ENCODE measurements around the gene RASL10B.

The RASL10B gene

DNA sequence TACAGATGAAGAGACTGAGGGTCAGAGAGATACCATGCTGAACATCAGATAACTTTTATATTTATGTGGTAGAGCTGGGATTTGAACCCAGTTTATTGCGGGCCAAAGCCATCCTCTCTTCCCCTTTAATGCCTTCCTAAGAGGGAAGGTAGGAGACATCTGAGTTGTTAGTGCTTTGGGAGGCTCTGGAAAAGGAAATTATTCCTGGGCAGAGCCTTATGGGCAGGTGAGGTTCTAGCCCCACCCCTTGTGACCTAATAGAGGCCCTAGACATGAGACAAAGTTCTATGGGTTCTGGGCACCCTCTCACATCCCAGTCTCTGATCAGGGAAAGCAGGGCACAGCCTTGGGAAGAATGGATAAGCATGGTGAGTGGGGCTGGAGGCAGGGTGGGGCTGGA lies 29.1 kb downstream of the RASL10B start, which contains the start of gene C17orf50:
TSS of gene C17orf50 (plus strand) at position 301 of the 400 bp plus-strand sequence. CDS start at position 356, 55 bp downstream.
- TF ChIP-seq, protein P1, sequence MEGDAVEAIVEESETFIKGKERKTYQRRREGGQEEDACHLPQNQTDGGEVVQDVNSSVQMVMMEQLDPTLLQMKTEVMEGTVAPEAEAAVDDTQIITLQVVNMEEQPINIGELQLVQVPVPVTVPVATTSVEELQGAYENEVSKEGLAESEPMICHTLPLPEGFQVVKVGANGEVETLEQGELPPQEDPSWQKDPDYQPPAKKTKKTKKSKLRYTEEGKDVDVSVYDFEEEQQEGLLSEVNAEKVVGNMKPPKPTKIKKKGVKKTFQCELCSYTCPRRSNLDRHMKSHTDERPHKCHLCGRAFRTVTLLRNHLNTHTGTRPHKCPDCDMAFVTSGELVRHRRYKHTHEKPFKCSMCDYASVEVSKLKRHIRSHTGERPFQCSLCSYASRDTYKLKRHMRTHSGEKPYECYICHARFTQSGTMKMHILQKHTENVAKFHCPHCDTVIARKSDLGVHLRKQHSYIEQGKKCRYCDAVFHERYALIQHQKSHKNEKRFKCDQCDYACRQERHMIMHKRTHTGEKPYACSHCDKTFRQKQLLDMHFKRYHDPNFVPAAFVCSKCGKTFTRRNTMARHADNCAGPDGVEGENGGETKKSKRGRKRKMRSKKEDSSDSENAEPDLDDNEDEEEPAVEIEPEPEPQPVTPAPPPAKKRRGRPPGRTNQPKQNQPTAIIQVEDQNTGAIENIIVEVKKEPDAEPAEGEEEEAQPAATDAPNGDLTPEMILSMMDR (IDR thresholded peaks at IDR 0.05) = no peak
- no peak within 1 kb of the TSS for H3K27ac ChIP-seq
- H3K27me3 ChIP-seq = no peaks in the 10 kb centered on the region
- H3K9me3 ChIP-seq = no peaks in the 10 kb centered on the region
- intact Hi-C loops (cut with DNase I; ENCODE audit: low total_unique reads) = no loop called here
- H3K36me3 ChIP-seq = no peaks in the 10 kb centered on the region
- H3K4me3 ChIP-seq = no peak within 1 kb of the TSS
- DNase-seq = no peak
- peaks cover 0 to 19% (median 13%) of the 10 kb centered on the region in 4 donors for H3K4me1 ChIP-seq

DNA sequence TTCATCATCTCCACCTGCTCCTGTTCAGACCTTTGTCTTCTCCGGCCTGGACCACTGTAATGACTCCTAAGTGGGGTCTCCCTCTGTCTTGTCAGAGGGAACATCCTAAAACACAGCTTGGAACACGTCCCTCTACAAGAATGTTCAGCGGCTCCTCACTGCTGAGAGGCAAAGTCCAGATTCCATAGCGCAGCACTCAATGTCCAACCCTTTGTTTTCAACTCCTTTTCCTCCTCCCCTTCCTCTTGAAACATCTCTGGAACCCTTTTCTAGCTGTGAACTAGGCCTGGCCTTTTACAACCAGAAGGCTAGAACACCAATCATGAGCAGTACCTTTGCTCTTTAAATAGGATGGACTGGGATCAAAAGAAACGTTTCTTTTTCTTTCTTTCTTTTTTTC lies 30.2 kb downstream of the RASL10B start:
- no peak for DNase-seq

DNA sequence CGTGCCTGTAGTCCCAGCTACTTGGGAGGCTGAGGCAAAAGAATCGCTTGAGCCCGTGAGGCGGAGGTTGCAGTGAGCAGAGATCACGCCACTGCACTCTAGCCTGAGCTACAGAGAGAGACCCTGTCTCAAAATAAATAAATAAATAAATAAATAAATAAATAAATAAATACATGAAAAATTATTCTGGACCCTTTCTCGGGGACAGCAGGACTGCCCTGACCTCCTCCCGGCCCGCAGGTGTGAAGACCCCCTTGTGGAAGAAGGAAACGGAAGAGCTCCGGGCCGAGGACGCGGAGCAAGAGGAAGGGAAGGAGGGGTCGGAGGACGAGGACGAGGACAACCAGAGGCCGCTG lies 32.3 kb downstream of the RASL10B start:
- H3K27me3 ChIP-seq = no peaks in the 10 kb centered on the region
- intact Hi-C loops (cut with DNase I; ENCODE audit: low total_unique reads) = loop anchor here (1.0 kb wide), 1 partner anchor 42 kb away; no protein-coding TSS in a partner anchor
- no peak for DNase-seq
- H3K4me1 ChIP-seq = peaks cover 0 to 22% (median 13%) of the 10 kb centered on the region in 4 donors
- no peaks in the 10 kb centered on the region for H3K9me3 ChIP-seq
- peak overlapping the region; percentile 46 to 61 for H3K4me3 ChIP-seq
- TF ChIP-seq, protein P1 (IDR thresholded peaks at IDR 0.05) = no peak
- peak overlapping the region; percentile 8 to 60 for H3K27ac ChIP-seq
- no peaks in the 10 kb centered on the region for H3K36me3 ChIP-seq

More for the DNA sequence above, 30.2 kb downstream of the RASL10B start:
- Histone ChIP-seq H3K9me3 (no peaks in the 10 kb centered on the region), H3K27ac (no peak overlapping the region), H3K4me1 (peaks cover 0 to 22% (median 13%) of the 10 kb centered on the region in 4 donors), H3K4me3 (no peak overlapping the region), H3K27me3 (no peaks in the 10 kb centered on the region), H3K36me3 (no peaks in the 10 kb centered on the region)
- TF ChIP-seq, protein P1 (IDR thresholded peaks at IDR 0.05) = no peak
- intact Hi-C loops (cut with DNase I; ENCODE audit: low total_unique reads) = no loop called here

DNA sequence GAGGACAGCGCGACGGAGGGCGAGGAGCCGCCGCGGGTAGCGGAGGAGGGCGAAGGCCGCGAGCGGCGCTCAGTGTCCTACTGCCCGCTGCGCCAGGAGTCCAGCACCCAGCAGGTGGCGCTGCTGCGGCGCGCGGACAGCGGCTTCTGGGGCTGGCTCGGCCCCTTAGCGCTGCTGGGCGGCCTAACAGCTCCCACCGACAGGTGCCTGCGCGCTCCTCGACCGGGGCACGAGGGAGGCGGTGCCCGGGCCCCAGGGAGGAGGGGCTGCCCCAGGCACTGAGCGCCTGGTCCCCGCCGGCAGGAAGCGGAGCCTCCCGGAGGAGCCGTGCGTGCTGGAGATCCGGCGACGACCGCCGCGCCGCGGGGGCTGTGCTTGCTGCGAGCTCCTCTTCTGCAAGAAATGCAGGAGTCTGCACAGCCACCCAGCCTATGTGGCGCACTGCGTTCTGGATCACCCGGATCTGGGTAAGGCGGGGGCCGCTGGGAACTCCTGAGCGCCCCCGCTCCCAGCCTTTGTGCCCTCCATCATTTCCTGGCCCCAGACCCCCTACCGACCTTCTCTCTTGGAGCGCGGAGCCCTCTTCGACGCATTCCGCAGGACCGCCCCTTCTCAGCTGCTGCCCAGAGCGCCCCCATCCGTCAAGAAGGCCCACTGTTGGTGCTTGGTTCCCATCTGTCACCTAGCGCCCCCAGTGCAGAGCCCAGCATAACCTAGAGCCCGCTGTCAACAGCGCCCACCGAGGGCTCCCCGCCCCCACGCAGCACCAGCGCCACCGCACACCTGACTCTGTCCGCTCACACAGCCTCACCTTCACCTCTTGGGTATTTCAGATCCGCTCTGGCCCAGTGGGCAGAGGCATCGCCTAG lies 32.9 kb downstream of the RASL10B start:
- Histone ChIP-seq H3K36me3 (no peaks in the 10 kb centered on the region), H3K27ac (peak overlapping the region; percentile 8 to 60), H3K9me3 (no peaks in the 10 kb centered on the region), H3K4me1 (peaks cover 0 to 22% (median 13%) of the 10 kb centered on the region in 4 donors), H3K4me3 (peak overlapping the region; percentile 46 to 61), H3K27me3 (no peaks in the 10 kb centered on the region)
- intact Hi-C loops (cut with DNase I; ENCODE audit: low total_unique reads) = loop anchor here (1.0 kb wide), 1 partner anchor 41 kb away; no protein-coding TSS in a partner anchor
- TF ChIP-seq, protein P1 (IDR thresholded peaks at IDR 0.05) = peak; percentile 97 to 99
- DNase-seq = peak; percentile 75 to 92

DNA sequence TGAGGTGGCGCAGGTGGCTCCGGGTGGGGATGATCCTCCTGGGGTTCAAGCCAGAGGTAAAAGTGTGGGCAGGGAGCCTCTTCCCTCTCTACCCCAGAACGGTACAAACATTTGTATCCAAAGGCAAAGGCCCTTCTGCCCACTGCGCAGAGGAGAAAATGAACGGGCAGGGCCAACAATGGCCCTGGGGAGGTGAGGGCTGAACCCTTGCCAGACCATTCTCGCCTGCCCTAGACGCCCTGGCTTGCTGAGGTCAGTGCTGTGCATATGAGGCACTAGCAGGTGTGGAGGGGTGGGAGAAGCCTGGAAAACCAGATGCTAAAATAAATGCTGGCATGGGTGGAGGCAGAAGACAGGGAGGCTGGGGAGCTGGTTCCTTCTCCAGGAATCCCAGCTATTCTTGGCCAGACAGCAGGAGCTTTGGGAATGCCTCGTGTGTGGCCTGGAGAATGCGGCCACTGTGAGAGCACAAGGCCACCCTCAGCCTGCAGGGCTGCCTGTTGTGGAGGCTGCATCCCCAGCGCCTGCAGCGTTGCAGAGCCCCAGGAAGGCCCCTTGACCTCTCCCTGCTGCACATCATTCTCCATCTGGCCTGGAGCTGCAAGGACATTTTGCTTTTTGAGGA lies 33.8 kb downstream of the RASL10B start:
- Histone ChIP-seq H3K27me3 (no peaks in the 10 kb centered on the region), H3K27ac (peak overlapping the region; percentile 8 to 60), H3K36me3 (no peaks in the 10 kb centered on the region), H3K4me1 (peaks cover 0 to 22% (median 13%) of the 10 kb centered on the region in 4 donors), H3K9me3 (no peaks in the 10 kb centered on the region), H3K4me3 (no peak overlapping the region)
- no peak for DNase-seq
- TF ChIP-seq, protein P1 (IDR thresholded peaks at IDR 0.05) = no peak
- intact Hi-C loops (cut with DNase I; ENCODE audit: low total_unique reads) = no loop called here
